ENCODE measurements around the gene MCUR1.

- TF ChIP-seq EZH2 (IDR thresholded peaks at IDR 0.05; ENCODE audit: insufficient read depth, poor library complexity, severe bottlenecking) (no peak), EZH2phosphoT487 (IDR thresholded peaks at IDR 0.05; ENCODE audit: insufficient read depth, low read depth) (no peak)
Observed at GRCh38 chr6:13851330-13851729, 37.0 kb upstream of the MCUR1 start.
